Lung (tissue), 12 donors: ENCODE data around the gene ERFE. TPM values are rescaled to one million over a fixed set of nuclear protein-coding genes. Genes with fewer than 3 reads are reported as not detected.

Experiments used
- ATAC-seq: fragments of 200-7000 bp; cut with Tn5 transposase; one replicate; pipeline ENCODE4 v1.9.1; 2020; ENCODE audit warnings: moderate number of reproducible peaks; ENCODE audit not compliant: insufficient read depth, low FRiP score
- DNase-seq, 3 donors: peaks; one replicate each; pipeline ENCODE4 v3.0.0-alpha.2; 2013 to 2017
- H3K27ac ChIP-seq, 2 donors: one replicate each; pipeline ENCODE4 v1.5.1; 2013; ENCODE audit warnings: mild to moderate bottlenecking in 2 of 2, moderate library complexity in 2 of 2, control low read depth in 1 of 2, inconsistent platforms in 1 of 2, low read depth in 1 of 2, low read length in 1 of 2
- H3K27me3 ChIP-seq, 3 donors: one replicate each; pipeline ENCODE4 v1.5.1; 2013; ENCODE audit warnings: low read length in 2 of 3; ENCODE audit not compliant: control insufficient read depth in 3 of 3, insufficient read depth in 3 of 3
- H3K36me3 ChIP-seq, 4 donors: one replicate each; pipeline ENCODE4 v1.5.1; 2013; ENCODE audit warnings: low read length in 4 of 4, mild to moderate bottlenecking in 1 of 4, moderate library complexity in 1 of 4; ENCODE audit not compliant: control insufficient read depth in 4 of 4, insufficient read depth in 4 of 4
- H3K4me1 ChIP-seq, 5 donors: one replicate each; pipeline ENCODE4 v1.5.1; 2013; ENCODE audit warnings: low read length in 5 of 5, mild to moderate bottlenecking in 2 of 5, moderate library complexity in 1 of 5; ENCODE audit not compliant: control insufficient read depth in 5 of 5, insufficient read depth in 5 of 5
- H3K4me3 ChIP-seq: one replicate; pipeline ENCODE4 v1.5.1; 2013; ENCODE audit warnings: mild to moderate bottlenecking, control low read depth, moderate library complexity
- H3K9ac ChIP-seq, 2 donors: one replicate each; pipeline ENCODE4 v1.5.1; 2013; ENCODE audit warnings: low read length in 2 of 2, control low read depth in 1 of 2; ENCODE audit not compliant: insufficient read depth in 1 of 2
- H3K9me3 ChIP-seq, 4 donors: one replicate each; pipeline ENCODE4 v1.5.1; 2013; ENCODE audit warnings: low read length in 3 of 4, mild to moderate bottlenecking in 1 of 4, moderate library complexity in 1 of 4; ENCODE audit not compliant: control insufficient read depth in 4 of 4, insufficient read depth in 3 of 4
- WGBS, 2 donors: extraction: QIAGEN DNeasy Blood & Tissue Kit; methylation state at CpG; one replicate each; pipeline ENCODE4 v1.1.7; 2013; 5-methylcytosine and 5-hydroxymethylcytosine counted together
- polyA plus RNA-seq, 2 donors: library from polyadenylated mRNA; stranded (reverse); fragments of 200-250 nt; gene quantifications; one replicate each; pipeline ENCODE4 v1.2.1, GENCODE V29; 2013
- total RNA-seq, 2 donors: library from RNA; depleted of rRNA in 1 of 2; stranded (reverse); fragments of >200 nt in 1 of 2; gene quantifications; one replicate each; pipeline ENCODE4 v1.2.1, GENCODE V29; 2014 to 2021
- TF ChIP-seq, protein P1 (sequence below): IDR thresholded peaks from 2 replicates; pipeline ENCODE4 v1.5.1; 2012; ENCODE audit warnings: mild to moderate bottlenecking; ENCODE audit errors: control extremely low read depth, extremely low read depth
- donor health status: control.
- donor health status: control.
- donor health status: Bipolar disorder and iron deficiency.
- donor health status: healthy.
- donor health status: DM: yes; HTN: yes; CAD: no.

ERFE gene
- total and polyA plus RNA-seq, 4 donors, result 0.52 to 0.54 (median 0.54) TPM; not detected in 1

DNA sequence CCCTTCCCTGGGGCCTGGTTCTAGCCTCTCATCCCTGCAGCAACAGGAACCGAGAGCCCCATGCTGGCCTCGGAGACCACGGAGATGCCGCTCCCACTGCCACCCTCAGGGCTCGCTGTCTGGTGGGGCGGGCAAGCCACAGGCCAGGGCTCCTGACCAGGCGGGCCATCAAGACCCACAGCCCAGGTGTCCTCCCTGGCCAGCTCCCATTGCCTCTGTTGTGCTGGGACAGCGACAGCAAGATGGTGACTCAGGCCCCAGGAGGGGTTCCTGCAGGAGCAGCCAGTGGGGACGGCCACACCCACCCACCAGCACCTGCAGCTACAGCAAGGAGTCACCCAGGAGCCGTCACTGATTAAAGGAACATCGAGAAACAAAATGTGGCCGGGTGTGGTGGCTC lies 12.9 kb upstream of the ERFE start:
- no peak overlapping the region for H3K27ac ChIP-seq
- H3K9ac ChIP-seq, result no peak overlapping the region
- DNase-seq (no peak), ATAC-seq (no peak)
- peaks cover 0 to 17% (median 4%) of the 10 kb centered on the region in 5 donors for H3K4me1 ChIP-seq
- 82 to 86% methylated on average over 12 of the region's 12 CpGs for WGBS, 2 donors
- H3K36me3 ChIP-seq, result no peaks in the 10 kb centered on the region
- no peaks in the 10 kb centered on the region for H3K27me3 ChIP-seq
- H3K9me3 ChIP-seq, result no peaks in the 10 kb centered on the region
- TF ChIP-seq, protein P1, sequence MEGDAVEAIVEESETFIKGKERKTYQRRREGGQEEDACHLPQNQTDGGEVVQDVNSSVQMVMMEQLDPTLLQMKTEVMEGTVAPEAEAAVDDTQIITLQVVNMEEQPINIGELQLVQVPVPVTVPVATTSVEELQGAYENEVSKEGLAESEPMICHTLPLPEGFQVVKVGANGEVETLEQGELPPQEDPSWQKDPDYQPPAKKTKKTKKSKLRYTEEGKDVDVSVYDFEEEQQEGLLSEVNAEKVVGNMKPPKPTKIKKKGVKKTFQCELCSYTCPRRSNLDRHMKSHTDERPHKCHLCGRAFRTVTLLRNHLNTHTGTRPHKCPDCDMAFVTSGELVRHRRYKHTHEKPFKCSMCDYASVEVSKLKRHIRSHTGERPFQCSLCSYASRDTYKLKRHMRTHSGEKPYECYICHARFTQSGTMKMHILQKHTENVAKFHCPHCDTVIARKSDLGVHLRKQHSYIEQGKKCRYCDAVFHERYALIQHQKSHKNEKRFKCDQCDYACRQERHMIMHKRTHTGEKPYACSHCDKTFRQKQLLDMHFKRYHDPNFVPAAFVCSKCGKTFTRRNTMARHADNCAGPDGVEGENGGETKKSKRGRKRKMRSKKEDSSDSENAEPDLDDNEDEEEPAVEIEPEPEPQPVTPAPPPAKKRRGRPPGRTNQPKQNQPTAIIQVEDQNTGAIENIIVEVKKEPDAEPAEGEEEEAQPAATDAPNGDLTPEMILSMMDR, result no peak
- H3K4me3 ChIP-seq, result no peak overlapping the region

DNA sequence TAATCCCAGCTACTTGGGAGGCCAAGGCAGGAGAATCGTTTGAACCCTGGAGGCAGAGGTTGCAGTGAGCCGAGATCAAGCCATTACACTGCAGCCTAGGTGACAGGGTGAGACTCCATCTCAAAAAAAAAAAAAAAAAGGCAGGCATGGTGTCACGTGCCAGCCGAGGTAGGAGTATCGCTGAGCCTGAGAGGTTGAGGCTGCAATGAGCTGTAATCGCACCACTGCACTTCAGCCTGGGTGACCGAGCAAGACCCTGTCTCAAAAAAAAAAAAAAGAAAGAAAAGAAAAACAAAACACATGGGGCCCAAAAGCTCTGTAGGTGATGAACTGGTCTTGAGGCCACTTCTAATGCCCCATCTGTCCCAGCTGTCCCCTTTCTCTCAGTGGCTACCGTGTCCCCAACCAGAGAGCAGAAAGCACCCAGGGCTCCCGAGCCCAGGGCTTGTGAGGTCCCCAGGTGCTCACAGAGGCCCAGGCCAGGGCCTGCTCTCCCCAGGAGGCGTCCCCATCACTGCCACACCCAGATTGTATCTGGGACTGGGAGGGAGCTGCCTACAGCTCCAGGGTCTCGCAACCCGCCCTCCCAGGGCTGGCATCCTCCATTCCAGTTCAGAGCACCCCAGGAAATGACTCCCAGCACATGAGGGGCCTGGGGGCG lies 11.8 kb upstream of the ERFE start:
- H3K27ac ChIP-seq, result no peak overlapping the region
- H3K36me3 ChIP-seq, result no peaks in the 10 kb centered on the region
- no peaks in the 10 kb centered on the region for H3K9me3 ChIP-seq
- TF ChIP-seq, protein P1, result no peak
- H3K4me1 ChIP-seq, result peaks cover 0 to 10% (median under 1%) of the 10 kb centered on the region in 5 donors
- DNase-seq, result no peak
- no peak for ATAC-seq
- H3K27me3 ChIP-seq, result no peaks in the 10 kb centered on the region
- WGBS, 2 donors, result 91% methylated on average over 13 of the region's 13 CpGs
- H3K9ac ChIP-seq, result no peak overlapping the region
- H3K4me3 ChIP-seq, result no peak overlapping the region

DNA sequence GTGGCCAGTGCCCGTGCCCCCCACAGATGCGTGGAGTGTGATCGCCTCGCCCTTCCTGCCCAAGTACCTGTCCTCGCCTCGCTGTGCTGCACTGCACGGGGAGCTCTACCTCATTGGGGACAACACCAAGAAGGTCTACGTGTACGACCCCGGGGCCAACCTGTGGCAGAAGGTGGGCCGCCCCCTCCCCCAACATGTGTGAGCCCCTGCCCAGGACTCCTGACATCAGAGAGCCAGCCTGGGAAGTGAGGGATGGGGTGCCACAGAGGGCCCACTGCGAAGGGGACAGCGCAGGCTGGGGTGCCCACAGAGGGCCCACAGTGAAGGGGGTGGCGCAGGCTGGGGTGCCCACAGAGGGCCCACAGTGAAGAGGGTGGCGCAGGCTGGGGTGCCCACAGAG lies 9.8 kb upstream of the ERFE start:
- TF ChIP-seq, protein P1, result no peak
- DNase-seq, result no peak
- no peaks in the 10 kb centered on the region for H3K9me3 ChIP-seq
- H3K4me3 ChIP-seq, result no peak overlapping the region
- WGBS, 2 donors, result 94 to 95% methylated on average over 14 to 15 of the region's 15 CpGs
- H3K27me3 ChIP-seq, result no peaks in the 10 kb centered on the region
- H3K9ac ChIP-seq, result no peak overlapping the region
- H3K4me1 ChIP-seq, result no peaks in the 10 kb centered on the region
- no peaks in the 10 kb centered on the region for H3K36me3 ChIP-seq
- no peak overlapping the region for H3K27ac ChIP-seq
- ATAC-seq, result no peak
